Right renal cortex interstitium (tissue), 3 donors: ENCODE results near the gene CASP5. TPM values are rescaled to one million over a fixed set of nuclear protein-coding genes. Genes with fewer than 3 reads are reported as not detected.
"Not testable (repeated sequence)": the region's sequence is repeated elsewhere in the genome, so short reads cannot be mapped to it uniquely, and the experiment has no call there.

Experiments
- DNase-seq, 3 donors: peaks; one replicate each; pipeline ENCODE4 v3.0.0-alpha.2; 2013; ENCODE audit warnings: low read depth in 3 of 3, low spot score in 2 of 3
- polyA plus RNA-seq, 3 donors: library from polyadenylated mRNA; unstranded; fragments of 120-200 nt; gene quantifications; one replicate each; pipeline ENCODE4 v1.2.1, GENCODE V29; 2013; ENCODE audit not compliant: insufficient read length in 3 of 3

Gene CASP5
- polyA plus RNA-seq, 3 donors, result not detected

GRCh38 chr11:105034388-105034787 is 11.4 kb upstream of the CASP5 start:
- DNase-seq, result not testable (repeated sequence)

GRCh38 chr11:105033781-105034180 is 10.8 kb upstream of the CASP5 start:
- no peak for DNase-seq

GRCh38 chr11:105033343-105033742 is 10.4 kb upstream of the CASP5 start:
- no peak for DNase-seq

- no peak for DNase-seq
Observed at GRCh38 chr11:105032495-105032894, 9.5 kb upstream of the CASP5 start.

- no peak for DNase-seq
Observed at GRCh38 chr11:105027678-105028077, 4.7 kb upstream of the CASP5 start.

- DNase-seq, result no peak
Observed at GRCh38 chr11:105024394-105024793, 1.4 kb upstream of the CASP5 start.

GRCh38 chr11:105022527-105022926 is 441 bp downstream of the CASP5 start:
- DNase-seq, result no peak

GRCh38 chr11:105007463-105007862 is 15.5 kb downstream of the CASP5 start:
- no peak for DNase-seq

- no peak for DNase-seq
Observed at GRCh38 chr11:105005451-105005845, 17.5 kb downstream of the CASP5 start.

- no peak for DNase-seq
Observed at GRCh38 chr11:105004021-105004420, 18.9 kb downstream of the CASP5 start.

- no peak for DNase-seq
Observed at GRCh38 chr11:105003151-105003550, 19.8 kb downstream of the CASP5 start.

GRCh38 chr11:105000797-105001196 is 22.2 kb downstream of the CASP5 start:
- DNase-seq, result no peak

- DNase-seq, result no peak
Observed at GRCh38 chr11:105000167-105000566, 22.8 kb downstream of the CASP5 start.

- DNase-seq, result no peak
Observed at GRCh38 chr11:104999721-105000120, 23.2 kb downstream of the CASP5 start.

GRCh38 chr11:104997288-104997687 is 25.7 kb downstream of the CASP5 start:
- no peak for DNase-seq

- DNase-seq, result no peak
Observed at GRCh38 chr11:104995001-104995408, 28.0 kb downstream of the CASP5 start.

- no peak for DNase-seq
Observed at GRCh38 chr11:104992781-104993180, 30.2 kb downstream of the CASP5 start.

GRCh38 chr11:104991994-104992393 is 31.0 kb downstream of the CASP5 start:
- DNase-seq, result no peak

- no peak for DNase-seq
Observed at GRCh38 chr11:104984808-104985207, 38.2 kb downstream of the CASP5 start.

GRCh38 chr11:104979839-104980238 is 43.1 kb downstream of the CASP5 start:
- no peak for DNase-seq

- no peak for DNase-seq
Observed at GRCh38 chr11:104973616-104974015, 49.4 kb downstream of the CASP5 start.

GRCh38 chr11:104972924-104973323 is 50.0 kb downstream of the CASP5 start:
- not testable (repeated sequence) for DNase-seq

GRCh38 chr11:104970756-104971155 is 52.2 kb downstream of the CASP5 start:
- DNase-seq, result no peak
